ENCODE results near the gene VPS39.

Gene VPS39

GRCh38 chr15:42152196-42152920, 55.7 kb downstream of the VPS39 start:
- Histone ChIP-seq H3K4me3 (ENCODE audit: low read depth, low read length) (no peak overlapping the region), H3K27ac (ENCODE audit: low read depth, low read length) (no peak overlapping the region), H3K27me3 (ENCODE audit: insufficient read depth, low read length) (no peaks in the 10 kb centered on the region), H2AFZ (ENCODE audit: low read length, unreplicated experiment) (no peak overlapping the region), H3K36me3 (ENCODE audit: insufficient read depth, low read length) (no peaks in the 10 kb centered on the region), H3K79me2 (ENCODE audit: control insufficient read depth, insufficient read depth, low read length, unreplicated experiment) (no peaks in the 10 kb centered on the region), H3K4me1 (ENCODE audit: control insufficient read depth, insufficient read depth, low read length, unreplicated experiment) (no peaks in the 10 kb centered on the region)

- H2AFZ ChIP-seq (ENCODE audit: low read length, unreplicated experiment): no peak overlapping the region
- H3K27me3 ChIP-seq (ENCODE audit: insufficient read depth, low read length): no peaks in the 10 kb centered on the region
- H3K36me3 ChIP-seq (ENCODE audit: insufficient read depth, low read length): no peaks in the 10 kb centered on the region
- H3K4me1 ChIP-seq (ENCODE audit: control insufficient read depth, insufficient read depth, low read length, unreplicated experiment): no peaks in the 10 kb centered on the region
- H3K79me2 ChIP-seq (ENCODE audit: control insufficient read depth, insufficient read depth, low read length, unreplicated experiment): no peaks in the 10 kb centered on the region
- no peak overlapping the region for H3K4me3 ChIP-seq (ENCODE audit: low read depth, low read length)
- H3K27ac ChIP-seq (ENCODE audit: low read depth, low read length): no peak overlapping the region
These were observed 56.4 kb downstream of the VPS39 start for GRCh38 chr15:42151736-42152135.

- no peaks in the 10 kb centered on the region for H3K79me2 ChIP-seq (ENCODE audit: control insufficient read depth, insufficient read depth, low read length, unreplicated experiment)
- no peaks in the 10 kb centered on the region for H3K4me1 ChIP-seq (ENCODE audit: control insufficient read depth, insufficient read depth, low read length, unreplicated experiment)
- H3K36me3 ChIP-seq (ENCODE audit: insufficient read depth, low read length): no peaks in the 10 kb centered on the region
- H2AFZ ChIP-seq (ENCODE audit: low read length, unreplicated experiment): no peak overlapping the region
- no peak overlapping the region for H3K27ac ChIP-seq (ENCODE audit: low read depth, low read length)
- no peak overlapping the region for H3K4me3 ChIP-seq (ENCODE audit: low read depth, low read length)
- peaks cover 5% of the 10 kb centered on the region; the same call in 1 of the 2 replicates for H3K27me3 ChIP-seq (ENCODE audit: insufficient read depth, low read length)
These were observed 57.0 kb downstream of the VPS39 start for GRCh38 chr15:42151141-42151561.

- Histone ChIP-seq H3K27me3 (ENCODE audit: insufficient read depth, low read length) (peaks cover 11% of the 10 kb centered on the region; the same call in 1 of the 2 replicates), H3K4me3 (ENCODE audit: low read depth, low read length) (no peak overlapping the region), H2AFZ (ENCODE audit: low read length, unreplicated experiment) (no peak overlapping the region), H3K4me1 (ENCODE audit: control insufficient read depth, insufficient read depth, low read length, unreplicated experiment) (no peaks in the 10 kb centered on the region), H3K27ac (ENCODE audit: low read depth, low read length) (no peak overlapping the region), H3K36me3 (ENCODE audit: insufficient read depth, low read length) (no peaks in the 10 kb centered on the region), H3K79me2 (ENCODE audit: control insufficient read depth, insufficient read depth, low read length, unreplicated experiment) (no peaks in the 10 kb centered on the region)
These were observed 57.7 kb downstream of the VPS39 start for GRCh38 chr15:42150219-42150970.

DNA sequence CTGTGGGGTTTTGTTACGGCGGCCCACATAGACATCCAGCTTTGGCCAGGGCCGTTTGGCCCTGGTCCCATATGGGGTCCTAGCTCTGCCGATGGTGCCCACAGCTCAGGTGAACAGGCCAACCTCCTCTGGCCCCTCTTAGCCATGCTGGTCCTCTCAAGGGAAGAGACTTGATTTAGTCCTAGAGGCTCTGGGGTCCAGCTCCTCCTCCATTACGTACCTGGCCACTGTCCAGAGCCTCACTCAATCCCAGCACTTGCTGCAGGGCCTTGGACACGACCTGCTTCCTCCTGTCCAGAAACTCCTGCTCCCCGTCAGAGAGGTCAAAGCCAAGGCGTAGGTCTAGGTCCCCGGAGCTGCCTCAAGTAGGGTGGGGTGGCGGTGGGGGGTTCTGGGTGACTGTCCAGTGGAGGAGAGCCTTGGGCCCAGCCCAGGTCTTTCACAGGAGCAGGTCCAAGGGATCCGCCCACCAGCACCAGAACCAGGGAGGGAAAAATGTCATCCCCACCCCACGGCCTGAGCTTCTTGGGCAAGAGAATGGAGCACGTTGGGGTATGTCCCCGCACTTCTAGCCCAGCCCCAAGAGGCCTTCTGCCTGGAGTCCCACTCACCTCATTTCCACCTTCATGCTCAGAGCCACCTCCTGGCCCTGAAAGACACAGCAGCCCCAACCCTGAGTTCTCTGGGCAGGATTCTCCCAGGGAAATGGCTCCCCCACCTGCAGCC, 58.4 kb downstream of the VPS39 start:
- H3K36me3 ChIP-seq (ENCODE audit: insufficient read depth, low read length): no peaks in the 10 kb centered on the region
- H3K79me2 ChIP-seq (ENCODE audit: control insufficient read depth, insufficient read depth, low read length, unreplicated experiment): no peaks in the 10 kb centered on the region
- H3K4me1 ChIP-seq (ENCODE audit: control insufficient read depth, insufficient read depth, low read length, unreplicated experiment): no peaks in the 10 kb centered on the region
- peaks cover 18% of the 10 kb centered on the region; the same call in 1 of the 2 replicates for H3K27me3 ChIP-seq (ENCODE audit: insufficient read depth, low read length)
- no peak overlapping the region for H3K27ac ChIP-seq (ENCODE audit: low read depth, low read length)
- no peak overlapping the region for H3K4me3 ChIP-seq (ENCODE audit: low read depth, low read length)
- H2AFZ ChIP-seq (ENCODE audit: low read length, unreplicated experiment): no peak overlapping the region

- no peaks in the 10 kb centered on the region for H3K36me3 ChIP-seq (ENCODE audit: insufficient read depth, low read length)
- no peak overlapping the region for H2AFZ ChIP-seq (ENCODE audit: low read length, unreplicated experiment)
- peaks cover 23% of the 10 kb centered on the region; the same call in 1 of the 2 replicates for H3K27me3 ChIP-seq (ENCODE audit: insufficient read depth, low read length)
- no peak overlapping the region for H3K27ac ChIP-seq (ENCODE audit: low read depth, low read length)
- H3K79me2 ChIP-seq (ENCODE audit: control insufficient read depth, insufficient read depth, low read length, unreplicated experiment): no peaks in the 10 kb centered on the region
- H3K4me3 ChIP-seq (ENCODE audit: low read depth, low read length): no peak overlapping the region
- H3K4me1 ChIP-seq (ENCODE audit: control insufficient read depth, insufficient read depth, low read length, unreplicated experiment): no peaks in the 10 kb centered on the region
These were observed 59.2 kb downstream of the VPS39 start for GRCh38 chr15:42148808-42149492.

DNA sequence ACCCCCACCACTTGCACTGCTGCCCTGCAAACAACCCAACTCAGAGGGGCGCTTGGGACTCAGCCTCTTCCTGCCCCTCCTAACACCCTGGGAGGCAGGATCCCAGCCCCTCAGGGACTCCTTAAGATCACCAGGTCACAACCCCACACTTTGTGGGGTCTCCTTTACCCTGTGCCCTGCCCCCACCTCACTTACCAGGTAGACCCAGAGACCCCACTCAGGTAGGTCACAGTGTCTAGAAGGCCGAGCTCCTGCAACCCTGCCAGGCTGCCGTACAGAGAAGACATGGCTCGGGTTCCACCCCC, 60.7 kb downstream of the VPS39 start:
- Histone ChIP-seq H2AFZ (ENCODE audit: low read length, unreplicated experiment) (no peak overlapping the region), H3K4me3 (ENCODE audit: low read depth, low read length) (no peak overlapping the region), H3K4me1 (ENCODE audit: control insufficient read depth, insufficient read depth, low read length, unreplicated experiment) (no peaks in the 10 kb centered on the region), H3K79me2 (ENCODE audit: control insufficient read depth, insufficient read depth, low read length, unreplicated experiment) (no peaks in the 10 kb centered on the region), H3K27me3 (ENCODE audit: insufficient read depth, low read length) (peaks cover 23% of the 10 kb centered on the region; the same call in 1 of the 2 replicates), H3K36me3 (ENCODE audit: insufficient read depth, low read length) (no peaks in the 10 kb centered on the region), H3K27ac (ENCODE audit: low read depth, low read length) (no peak overlapping the region)

GRCh38 chr15:42146551-42147430, 61.3 kb downstream of the VPS39 start:
- H2AFZ ChIP-seq (ENCODE audit: low read length, unreplicated experiment): no peak overlapping the region
- no peaks in the 10 kb centered on the region for H3K79me2 ChIP-seq (ENCODE audit: control insufficient read depth, insufficient read depth, low read length, unreplicated experiment)
- H3K4me3 ChIP-seq (ENCODE audit: low read depth, low read length): no peak overlapping the region
- no peaks in the 10 kb centered on the region for H3K36me3 ChIP-seq (ENCODE audit: insufficient read depth, low read length)
- no peaks in the 10 kb centered on the region for H3K4me1 ChIP-seq (ENCODE audit: control insufficient read depth, insufficient read depth, low read length, unreplicated experiment)
- H3K27ac ChIP-seq (ENCODE audit: low read depth, low read length): no peak overlapping the region
- H3K27me3 ChIP-seq (ENCODE audit: insufficient read depth, low read length): peaks cover 23% of the 10 kb centered on the region; the same call in 1 of the 2 replicates

DNA sequence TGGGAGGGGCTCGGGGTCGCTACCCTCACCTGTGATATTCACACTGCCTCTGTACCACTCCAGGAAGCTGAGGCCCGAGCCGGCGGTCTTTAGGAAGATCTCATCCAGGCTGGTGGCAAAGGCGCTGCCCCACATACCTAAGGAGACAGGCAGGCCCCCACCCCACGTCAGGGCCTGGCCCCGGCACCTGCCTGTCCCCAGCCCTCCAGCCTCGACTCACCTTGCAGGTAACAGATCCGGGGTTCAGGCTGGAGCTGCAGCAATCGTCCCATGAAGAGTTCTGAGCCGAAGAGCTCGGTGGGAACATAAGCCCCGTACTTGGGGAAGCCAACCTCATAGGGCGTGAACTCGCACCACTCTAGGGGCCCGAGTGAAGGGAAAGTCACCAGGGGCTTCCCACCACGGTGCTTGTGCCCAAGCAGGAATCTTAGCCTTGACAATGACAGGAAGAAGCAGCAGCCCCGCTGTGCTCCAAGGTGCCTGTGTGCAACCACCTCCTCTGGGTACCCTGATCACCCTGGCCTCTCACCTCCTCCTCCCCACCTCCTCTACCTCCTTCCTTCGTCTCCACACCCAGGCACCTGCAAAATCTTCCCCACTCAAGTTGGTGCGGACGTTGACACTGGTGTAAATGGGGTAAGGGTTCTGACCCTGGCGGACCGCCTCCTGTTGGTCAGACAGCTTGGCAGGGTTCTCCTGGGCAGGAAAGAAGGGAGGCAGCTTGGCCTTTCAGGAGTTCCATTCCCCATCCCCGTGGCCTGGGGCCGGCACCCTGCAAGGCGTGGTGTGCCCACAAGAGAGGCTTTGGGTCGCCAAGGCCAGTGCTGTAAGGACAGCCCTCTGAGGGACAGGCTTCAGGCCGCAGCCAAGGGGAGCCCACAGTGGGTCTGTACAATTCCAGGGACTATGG, 62.3 kb downstream of the VPS39 start:
- H2AFZ ChIP-seq (ENCODE audit: low read length, unreplicated experiment): no peak overlapping the region
- H3K4me3 ChIP-seq (ENCODE audit: low read depth, low read length): no peak overlapping the region
- no peaks in the 10 kb centered on the region for H3K36me3 ChIP-seq (ENCODE audit: insufficient read depth, low read length)
- H3K79me2 ChIP-seq (ENCODE audit: control insufficient read depth, insufficient read depth, low read length, unreplicated experiment): no peaks in the 10 kb centered on the region
- peaks cover 32% of the 10 kb centered on the region; the same call in 1 of the 2 replicates for H3K27me3 ChIP-seq (ENCODE audit: insufficient read depth, low read length)
- no peak overlapping the region for H3K27ac ChIP-seq (ENCODE audit: low read depth, low read length)
- H3K4me1 ChIP-seq (ENCODE audit: control insufficient read depth, insufficient read depth, low read length, unreplicated experiment): no peaks in the 10 kb centered on the region
